H1 (cell line): ENCODE results near the gene PRPF40B. TPM values are rescaled to one million over a fixed set of nuclear protein-coding genes. Genes with fewer than 3 reads are reported as not detected.

Source experiments
- CTCF ChIA-PET: fragments of 300-600 bp; sonication (Branson Sonifier 250); formaldehyde crosslinking; loops from one replicate; lab custom pipeline; 2021; ENCODE audit not compliant: partially characterized antibody; lab: Charles Lee
- POLR2A ChIA-PET: fragments of 300-600 bp; sonication (Branson Sonifier 250); formaldehyde crosslinking; loops from one replicate; lab custom pipeline; 2021; ENCODE audit warnings: inconsistent platforms; ENCODE audit not compliant: partially characterized antibody; lab: Charles Lee
- DNase-seq, 2 experiments: peaks; one replicate each; pipeline versions ENCODE4 v3.0.0 to v3.0.0-alpha.2; 2010 to 2022; ENCODE audit warnings: low spot score in 2 of 2, low read depth in 1 of 2, mixed read lengths in 1 of 2
- FAIRE-seq: peaks from 2 replicates; lab custom pipeline; 2011; peaks lifted over from hg19 to GRCh38; lab: Jason Lieb, UNC
- H2AFZ ChIP-seq: 2 replicates; pipeline ENCODE4 v1.8.1; 2012; ENCODE audit warnings: low read length, inconsistent platforms
- H2AK5ac ChIP-seq: 2 replicates; pipeline ENCODE4 v1.6.1; 2013; ENCODE audit warnings: low read depth, low read length
- H2BK120ac ChIP-seq: replicated peaks from 2 replicates; pipeline ENCODE3; 2013; ENCODE audit warnings: low read depth, low read length, inconsistent platforms
- H2BK12ac ChIP-seq: 2 replicates; pipeline ENCODE4 v1.6.1; 2013; ENCODE audit warnings: low read depth, low read length
- H2BK15ac ChIP-seq: 2 replicates; pipeline ENCODE4 v1.6.1; 2013; ENCODE audit warnings: low read length
- H2BK20ac ChIP-seq: 2 replicates; pipeline ENCODE4 v1.6.1; 2013; ENCODE audit warnings: low read length
- H2BK5ac ChIP-seq: 2 replicates; pipeline ENCODE4 v1.6.1; 2013; ENCODE audit warnings: low read depth, low read length
- H3K14ac ChIP-seq: 2 replicates; pipeline ENCODE4 v1.6.1; 2013; ENCODE audit warnings: inconsistent platforms; ENCODE audit not compliant: insufficient read length
- H3K18ac ChIP-seq: 2 replicates; pipeline ENCODE4 v1.6.1; 2013; ENCODE audit warnings: low read length; ENCODE audit errors: extremely low read depth
- H3K23ac ChIP-seq: 2 replicates; pipeline ENCODE4 v1.6.1; 2013; ENCODE audit warnings: inconsistent platforms; ENCODE audit not compliant: insufficient read length
- H3K23me2 ChIP-seq: 2 replicates; pipeline ENCODE4 v1.6.1; 2013; ENCODE audit warnings: low read depth, low read length
- H3K27ac ChIP-seq: 2 replicates; pipeline ENCODE4 v1.6.1; 2011; ENCODE audit warnings: low read depth, low read length, inconsistent platforms
- H3K27me3 ChIP-seq, 4 experiments: replicated peaks in 1 of 4; 1 replicate in 1 of 4; 2 replicates in 3 of 4; pipeline versions ENCODE4 v1.6.1 to v1.8.1; 2011 to 2013; ENCODE audit warnings: low read length in 3 of 4, mild to moderate bottlenecking in 3 of 4, inconsistent platforms in 2 of 4, mixed read lengths in 2 of 4, moderate library complexity in 1 of 4; ENCODE audit not compliant: control insufficient read depth in 3 of 4, insufficient read depth in 3 of 4; ENCODE audit errors: extremely low read depth in 1 of 4
- H3K36me3 ChIP-seq, 4 experiments: 2 replicates each; pipeline versions ENCODE4 v1.6.1 to v1.8.1; 2011 to 2013; ENCODE audit warnings: mild to moderate bottlenecking in 4 of 4, low read length in 3 of 4, moderate library complexity in 2 of 4, control low read depth in 1 of 4, inconsistent platforms in 1 of 4; ENCODE audit not compliant: insufficient read depth in 4 of 4, control insufficient read depth in 2 of 4
- H3K4ac ChIP-seq: replicated peaks from 2 replicates; pipeline ENCODE3; 2013; ENCODE audit warnings: low read length, low read depth, mixed read lengths, inconsistent platforms; ENCODE audit not compliant: insufficient read length
- H3K4me1 ChIP-seq, 4 experiments: replicated peaks in 1 of 4; 1 replicate in 1 of 4; 2 replicates in 3 of 4; pipeline versions ENCODE4 v1.6.1 to v1.8.1; 2011 to 2013; ENCODE audit warnings: low read length in 3 of 4, inconsistent platforms in 2 of 4, mixed read lengths in 1 of 4; ENCODE audit not compliant: insufficient read depth in 4 of 4, control insufficient read depth in 3 of 4
- H3K4me2 ChIP-seq, 2 experiments: 2 replicates each; pipeline versions ENCODE4 v1.6.1 to v1.8.1; 2011 to 2013; ENCODE audit warnings: low read depth in 2 of 2, low read length in 2 of 2, control low read depth in 1 of 2, inconsistent platforms in 1 of 2, mild to moderate bottlenecking in 1 of 2; ENCODE audit not compliant: insufficient read depth in 1 of 2
- H3K4me3 ChIP-seq, 4 experiments: fragments of 200-600, 300-600 bp in 1 of 4; sonication (generic), shearing (Covaris generic), sonication (Bioruptor Twin) in 1 of 4; 2 replicates each; pipeline versions ENCODE4 v1.5.1 to v1.8.1; 2011 to 2016; ENCODE audit warnings: low read length in 4 of 4, low read depth in 3 of 4, control low read depth in 2 of 4, inconsistent platforms in 2 of 4, mild to moderate bottlenecking in 2 of 4, mixed read lengths in 1 of 4, moderate library complexity in 1 of 4; ENCODE audit not compliant: insufficient read depth in 2 of 4; ENCODE audit errors: extremely low read depth in 1 of 4
- H3K56ac ChIP-seq: replicated peaks from 2 replicates; pipeline ENCODE3; 2013; ENCODE audit warnings: low read depth, mild to moderate bottlenecking, mixed read lengths, low read length, inconsistent platforms; ENCODE audit not compliant: insufficient read length
- H3K79me1 ChIP-seq: 2 replicates; pipeline ENCODE4 v1.6.1; 2013; ENCODE audit warnings: low read depth, low read length, control low read depth
- H3K79me2 ChIP-seq, 2 experiments: 2 replicates each; pipeline versions ENCODE4 v1.6.1 to v1.8.1; 2012 to 2013; ENCODE audit warnings: low read length in 2 of 2, mild to moderate bottlenecking in 2 of 2, inconsistent platforms in 1 of 2; ENCODE audit not compliant: insufficient read depth in 2 of 2, control insufficient read depth in 1 of 2
- H3K9ac ChIP-seq, 4 experiments: replicated peaks in 1 of 4; 1 replicate in 1 of 4; 2 replicates in 3 of 4; pipeline versions ENCODE4 v1.6.1 to v1.8.1; 2011 to 2013; ENCODE audit warnings: low read depth in 3 of 4, low read length in 3 of 4, control low read depth in 2 of 4, mild to moderate bottlenecking in 2 of 4, moderate library complexity in 2 of 4, inconsistent platforms in 1 of 4; ENCODE audit errors: extremely low read depth in 1 of 4
- H3K9me3 ChIP-seq, 2 experiments: 2 replicates each; pipeline versions ENCODE4 v1.6.1 to v1.8.1; 2012 to 2013; ENCODE audit warnings: mild to moderate bottlenecking in 2 of 2, moderate library complexity in 2 of 2, control low read depth in 1 of 2, inconsistent platforms in 1 of 2, low read depth in 1 of 2, low read length in 1 of 2, mixed read lengths in 1 of 2; ENCODE audit not compliant: insufficient read depth in 2 of 2
- H4K20me1 ChIP-seq, 2 experiments: replicated peaks in 1 of 2; 2 replicates each; pipeline versions ENCODE3 to v1.8.1; 2011 to 2013; ENCODE audit warnings: inconsistent platforms in 2 of 2, low read length in 2 of 2, mild to moderate bottlenecking in 1 of 2; ENCODE audit not compliant: insufficient read depth in 2 of 2, control insufficient read depth in 1 of 2
- H4K5ac ChIP-seq: 2 replicates; pipeline ENCODE4 v1.6.1; 2013; ENCODE audit warnings: low read length, low read depth, mixed read lengths, inconsistent platforms; ENCODE audit not compliant: insufficient read length
- H4K8ac ChIP-seq: 2 replicates; pipeline ENCODE4 v1.8.0; 2013; ENCODE audit warnings: mild to moderate bottlenecking, moderate library complexity, low read length, inconsistent platforms; ENCODE audit not compliant: insufficient read depth; ENCODE audit errors: extremely low read depth
- H4K91ac ChIP-seq: replicated peaks from 2 replicates; pipeline ENCODE3; 2013; ENCODE audit warnings: low read length, mixed read lengths, inconsistent platforms; ENCODE audit not compliant: insufficient read length
- ASH2L ChIP-seq: fragments of 200-600, 300-600 bp; sonication (generic); IDR thresholded peaks from one replicate; pipeline ENCODE4 v1.7.1; 2017; ENCODE audit warnings: low read length
- CBX5 ChIP-seq: fragments of 300-800, 300-1000 bp; sonication (generic); IDR thresholded peaks from 2 replicates; pipeline ENCODE4 v1.7.1; 2016; ENCODE audit warnings: antibody characterized with exemption, low read length, low read depth
- CTBP2 ChIP-seq: IDR thresholded peaks from 2 replicates; pipeline ENCODE4 v1.7.0; 2011; ENCODE audit warnings: borderline replicate concordance, mild to moderate bottlenecking, moderate library complexity, mixed read lengths, low read length; ENCODE audit not compliant: insufficient read depth, insufficient read length
- EGR1 ChIP-seq: IDR thresholded peaks from 2 replicates; pipeline ENCODE4 v1.6.1; 2011; ENCODE audit warnings: low read depth, low read length, borderline replicate concordance
- EZH2 ChIP-seq: fragments of 200-600 bp; sonication (generic); IDR thresholded peaks from 2 replicates; pipeline ENCODE4 v1.7.1; 2012; ENCODE audit warnings: low read depth, mild to moderate bottlenecking, moderate library complexity, low read length, inconsistent platforms; ENCODE audit not compliant: severe bottlenecking
- HDAC2 ChIP-seq, 2 experiments: fragments of 300-600 bp in 1 of 2; sonication (generic) in 1 of 2; IDR thresholded peaks; 2 replicates each; pipeline ENCODE4 v1.6.1; 2011 to 2012; ENCODE audit warnings: low read depth in 2 of 2, low read length in 2 of 2, mild to moderate bottlenecking in 2 of 2, moderate library complexity in 2 of 2, borderline replicate concordance in 1 of 2, inconsistent platforms in 1 of 2
- JUND ChIP-seq: IDR thresholded peaks from 2 replicates; pipeline ENCODE4 v1.6.1; 2011; ENCODE audit warnings: mild to moderate bottlenecking, improper control_type of control experiment, low read length
- RAD21 ChIP-seq, 2 experiments: IDR thresholded peaks in 1 of 2; conservative IDR thresholded peaks in 1 of 2; 2 replicates each; pipeline ENCODE4 v1.6.1; 2011; ENCODE audit warnings: low read depth in 2 of 2, low read length in 2 of 2, improper control_type of control experiment in 1 of 2, inconsistent platforms in 1 of 2, mild to moderate bottlenecking in 1 of 2, moderate library complexity in 1 of 2
- SRF ChIP-seq: IDR thresholded peaks from 2 replicates; pipeline ENCODE4 v1.6.1; 2011; ENCODE audit warnings: mild to moderate bottlenecking, low read depth, low read length, moderate library complexity
- YY1 ChIP-seq: IDR thresholded peaks from 2 replicates; pipeline ENCODE4 v1.6.1; 2011; ENCODE audit warnings: low read depth, mild to moderate bottlenecking, low read length
- polyA plus RNA-seq, 7 experiments: library from polyadenylated mRNA; depleted of rRNA in 3 of 7; stranded (reverse) in 5 of 7; unstranded in 2 of 7; fragments of >200 nt in 5 of 7; fragments of 200-250 nt in 2 of 7; gene quantifications; 1 replicate in 5 of 7; 2 replicates in 1 of 7; 4 replicates in 1 of 7; pipeline versions ENCODE4 v1.2.1 to v1.2.3, GENCODE V29; 2011 to 2013; ENCODE audit warnings: missing spikeins in 2 of 7, mixed read lengths in 2 of 7
- total RNA-seq: library from RNA; stranded (reverse); fragmentation: NEBNext Ultra II Directional; extraction: Animal tissue kit (Norgen Biotek cat#: 25700); gene quantifications from 2 replicates; pipeline ENCODE4 v1.2.1, GENCODE V29; 2021
- TF ChIP-seq, protein P1 (sequence below), 3 experiments: IDR thresholded peaks; 1 replicate in 2 of 3; 2 replicates in 1 of 3; pipeline versions ENCODE4 v1.5.1 to v1.6.1; 2011; ENCODE audit warnings: low read length in 3 of 3, mild to moderate bottlenecking in 3 of 3, inconsistent platforms in 2 of 3, low read depth in 1 of 3, moderate library complexity in 1 of 3; ENCODE audit not compliant: insufficient read depth in 1 of 3; ENCODE audit errors: control extremely low read depth in 1 of 3

Gene PRPF40B
- total and polyA plus RNA-seq, 2 of the 8 experiments (the other 6 are each of a cell fraction or from before 2014, with no cell fraction given): 14.4 to 24.4 TPM

DNA sequence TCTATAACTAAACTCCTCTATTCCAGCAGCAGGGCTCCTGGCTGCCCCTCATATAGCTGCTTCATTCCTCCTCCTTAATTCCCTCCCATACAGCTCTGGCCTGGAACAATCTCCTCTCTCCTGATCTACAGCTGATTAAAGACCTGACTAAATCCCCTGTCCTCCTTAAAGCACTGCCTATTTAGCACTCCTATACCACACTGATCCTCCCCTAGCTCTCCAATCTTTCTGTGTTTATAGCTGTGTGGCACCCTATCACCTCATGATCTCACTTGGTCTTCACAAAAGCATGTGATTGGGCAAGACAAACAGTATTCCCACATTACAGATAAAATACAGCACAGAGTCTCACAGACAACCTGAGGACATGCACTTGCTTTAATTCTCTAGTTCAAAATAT lies 66.4 kb downstream of the PRPF40B start:
- H3K4me2 ChIP-seq: no peak overlapping the region
- H2BK15ac ChIP-seq: no peak overlapping the region
- FAIRE-seq (no peak), DNase-seq (no peak)
- peaks cover 0 to 63% of the 10 kb centered on the region in 2 experiments; a peak in 2 of 4 replicates for H3K79me2 ChIP-seq
- no peak overlapping the region for H3K4me3 ChIP-seq
- H2BK12ac ChIP-seq: no peak overlapping the region
- no peak overlapping the region for H4K91ac ChIP-seq
- H3K4ac ChIP-seq: no peak overlapping the region
- no peak overlapping the region for H2BK120ac ChIP-seq
- no peak overlapping the region for H2AFZ ChIP-seq
- no peaks in the 10 kb centered on the region for H3K36me3 ChIP-seq
- no peaks in the 10 kb centered on the region for H3K9me3 ChIP-seq
- no peak overlapping the region for H3K27ac ChIP-seq
- H3K23ac ChIP-seq: no peak overlapping the region
- H3K9ac ChIP-seq: no peak overlapping the region
- ChIA-PET POLR2A (interaction anchor here (0.8 to 6.4 kb wide), 8 partner anchors 9 to 52 kb away, joined by 3 to 35 read pairs (median 8); partner anchors contain the start of gene TMBIM6), CTCF (interaction anchor here (0.5 to 8.6 kb wide), 12 partner anchors 9 to 395 kb away, joined by 3 to 71 read pairs (median 6); partner anchors contain the start of genes FMNL3 and TMBIM6)
- no peaks in the 10 kb centered on the region for H3K27me3 ChIP-seq
- no peaks in the 10 kb centered on the region for H4K20me1 ChIP-seq
- H4K8ac ChIP-seq: no peak overlapping the region
- H2AK5ac ChIP-seq: no peak overlapping the region
- H3K4me1 ChIP-seq: peaks cover 0 to 7% (median 1%) of the 10 kb centered on the region in 4 experiments; a peak in 4 of 7 replicates
- H2BK5ac ChIP-seq: no peak overlapping the region
- H3K56ac ChIP-seq: no peak overlapping the region
- no peaks in the 10 kb centered on the region; the same call in 1 of the 2 replicates for H3K23me2 ChIP-seq
- H3K18ac ChIP-seq: no peak overlapping the region
- H4K5ac ChIP-seq: no peak overlapping the region
- peaks cover 4% of the 10 kb centered on the region; the same call in 1 of the 2 replicates for H3K79me1 ChIP-seq
- H3K14ac ChIP-seq: no peak overlapping the region
- TF ChIP-seq EZH2 (no peak), HDAC2 (IDR thresholded peaks at IDR 0.05; ENCODE audit: borderline replicate concordance in 1 of 2, low read depth in 2 of 2, low read length in 2 of 2) (no peak), SRF (no peak), RAD21 (IDR thresholded peaks at IDR 0.05 in 1 of 2, conservative IDR thresholded peaks at IDR 0.05 in 1 of 2; ENCODE audit: low read depth in 2 of 2, low read length in 2 of 2) (no peak), ASH2L (no peak), YY1 (no peak), EGR1 (no peak), CTBP2 (no peak), CBX5 (no peak), JUND (no peak)
- TF ChIP-seq, protein P1, sequence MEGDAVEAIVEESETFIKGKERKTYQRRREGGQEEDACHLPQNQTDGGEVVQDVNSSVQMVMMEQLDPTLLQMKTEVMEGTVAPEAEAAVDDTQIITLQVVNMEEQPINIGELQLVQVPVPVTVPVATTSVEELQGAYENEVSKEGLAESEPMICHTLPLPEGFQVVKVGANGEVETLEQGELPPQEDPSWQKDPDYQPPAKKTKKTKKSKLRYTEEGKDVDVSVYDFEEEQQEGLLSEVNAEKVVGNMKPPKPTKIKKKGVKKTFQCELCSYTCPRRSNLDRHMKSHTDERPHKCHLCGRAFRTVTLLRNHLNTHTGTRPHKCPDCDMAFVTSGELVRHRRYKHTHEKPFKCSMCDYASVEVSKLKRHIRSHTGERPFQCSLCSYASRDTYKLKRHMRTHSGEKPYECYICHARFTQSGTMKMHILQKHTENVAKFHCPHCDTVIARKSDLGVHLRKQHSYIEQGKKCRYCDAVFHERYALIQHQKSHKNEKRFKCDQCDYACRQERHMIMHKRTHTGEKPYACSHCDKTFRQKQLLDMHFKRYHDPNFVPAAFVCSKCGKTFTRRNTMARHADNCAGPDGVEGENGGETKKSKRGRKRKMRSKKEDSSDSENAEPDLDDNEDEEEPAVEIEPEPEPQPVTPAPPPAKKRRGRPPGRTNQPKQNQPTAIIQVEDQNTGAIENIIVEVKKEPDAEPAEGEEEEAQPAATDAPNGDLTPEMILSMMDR (IDR thresholded peaks at IDR 0.05; ENCODE audit: control extremely low read depth in 1 of 3, insufficient read depth in 1 of 3, low read depth in 1 of 3, low read length in 3 of 3): no peak
- no peak overlapping the region for H2BK20ac ChIP-seq
